T-cell (primary cell): ENCODE measurements around the gene PPP3CA. TPM values are rescaled to one million over a fixed set of nuclear protein-coding genes. Genes with fewer than 3 reads are reported as not detected.

Source experiments
- ATAC-seq, 4 experiments: fragments of 200-7000 bp in 3 of 4; fragments of 150-1000 bp in 1 of 4; cut with Tn5 transposase; replicated peaks in 1 of 4; 1 replicate in 3 of 4; 2 replicates in 1 of 4; pipeline ENCODE4 v1.10.0; 2021; ENCODE audit warnings: moderate library complexity in 3 of 4, mild to moderate bottlenecking in 2 of 4, moderate number of reproducible peaks in 1 of 4
- CTCF ChIA-PET, 2 donors: fragments of 300-600 bp; sonication (Branson Sonifier 250); formaldehyde crosslinking; loops; one replicate each; lab custom pipeline; 2022; ENCODE audit warnings: antibody characterized with exemption in 2 of 2; lab: Charles Lee
- POLR2A ChIA-PET, 2 donors: fragments of 300-600 bp; sonication (Branson Sonifier 250); formaldehyde crosslinking; loops; one replicate each; lab custom pipeline; 2022; ENCODE audit warnings: antibody characterized with exemption in 2 of 2; lab: Charles Lee
- DNase-seq, 35 experiments: peaks; one replicate each; pipeline versions ENCODE4 v3.0.0 to v3.0.0-alpha.2; 2013 to 2023
- H3K27ac ChIP-seq: one replicate; pipeline ENCODE4 v1.5.1; 2013; ENCODE audit warnings: low read length
- H3K27me3 ChIP-seq, 2 experiments: replicated peaks in 1 of 2; 1 replicate in 1 of 2; 2 replicates in 1 of 2; pipeline versions ENCODE4 v1.6.1 to v1.7.0; 2013; ENCODE audit warnings: low read length in 1 of 2, mixed read lengths in 1 of 2; ENCODE audit not compliant: control insufficient read depth in 2 of 2, insufficient read depth in 2 of 2; ENCODE audit errors: extremely low read depth in 1 of 2
- H3K36me3 ChIP-seq, 2 donors: 1 replicate in 1 of 2; 2 replicates in 1 of 2; pipeline versions ENCODE4 v1.6.1 to v1.7.0; 2013; ENCODE audit warnings: low read length in 1 of 2; ENCODE audit not compliant: control insufficient read depth in 2 of 2, insufficient read depth in 1 of 2; ENCODE audit errors: extremely low read depth in 1 of 2
- H3K4me1 ChIP-seq, 2 experiments: 1 replicate in 1 of 2; 2 replicates in 1 of 2; pipeline versions ENCODE4 v1.6.1 to v1.7.0; 2013; ENCODE audit warnings: low read length in 2 of 2, mixed read lengths in 1 of 2; ENCODE audit not compliant: insufficient read depth in 2 of 2, control insufficient read depth in 1 of 2; ENCODE audit errors: extremely low read depth in 1 of 2
- H3K4me3 ChIP-seq, 2 donors: 1 replicate in 1 of 2; 2 replicates in 1 of 2; pipeline versions ENCODE4 v1.5.1 to v1.7.0; 2013; ENCODE audit warnings: mild to moderate bottlenecking in 2 of 2, low read length in 1 of 2, moderate library complexity in 1 of 2; ENCODE audit not compliant: control insufficient read depth in 1 of 2; ENCODE audit errors: extremely low read depth in 1 of 2
- H3K9me3 ChIP-seq: 2 replicates; pipeline ENCODE4 v1.7.0; 2013
- H3K27ac Mint-ChIP-seq, 2 donors: one replicate each; pipeline ENCODE4 v1.8.0; 2020 to 2021; ENCODE audit warnings: mild to moderate bottlenecking in 2 of 2, mixed read lengths in 2 of 2
- H3K27me3 Mint-ChIP-seq, 2 donors: one replicate each; pipeline ENCODE4 v1.8.0; 2021 to 2022; ENCODE audit warnings: mixed read lengths in 2 of 2
- H3K36me3 Mint-ChIP-seq: one replicate; pipeline ENCODE4 v1.8.0; 2021; ENCODE audit warnings: mixed read lengths
- H3K4me1 Mint-ChIP-seq, 3 donors: one replicate each; pipeline ENCODE4 v1.8.0; 2020 to 2022; ENCODE audit warnings: mixed read lengths in 3 of 3, mild to moderate bottlenecking in 1 of 3
- H3K4me3 Mint-ChIP-seq, 3 donors: one replicate each; pipeline ENCODE4 v1.8.0; 2020 to 2022; ENCODE audit warnings: mild to moderate bottlenecking in 3 of 3, mixed read lengths in 3 of 3, moderate library complexity in 3 of 3
- H3K9me3 Mint-ChIP-seq, 3 donors: one replicate each; pipeline ENCODE4 v1.8.0; 2020 to 2022; ENCODE audit warnings: mixed read lengths in 3 of 3
- WGBS: methylation state at CpG from one replicate; pipeline ENCODE4 v1.1.5; 2013; ENCODE audit warnings: missing lambda C conversion rate; ENCODE audit not compliant: insufficient coverage; 5-methylcytosine and 5-hydroxymethylcytosine counted together
- total RNA-seq, 35 experiments: library from RNA in 6 of 35; stranded (reverse) in 6 of 35; fragments of 120-200 nt in 1 of 35; gene quantifications; one replicate each; pipeline versions ENCODE4 v1.2.1 to v1.2.4 and lab custom pipeline; 2013 to 2026

Gene PPP3CA
- total RNA-seq, 5 donors from 2014 or later (not counting 1 experiment from before 2014, with no cell fraction given): 28.2 to 35.7 (median 33.5) TPM

DNA sequence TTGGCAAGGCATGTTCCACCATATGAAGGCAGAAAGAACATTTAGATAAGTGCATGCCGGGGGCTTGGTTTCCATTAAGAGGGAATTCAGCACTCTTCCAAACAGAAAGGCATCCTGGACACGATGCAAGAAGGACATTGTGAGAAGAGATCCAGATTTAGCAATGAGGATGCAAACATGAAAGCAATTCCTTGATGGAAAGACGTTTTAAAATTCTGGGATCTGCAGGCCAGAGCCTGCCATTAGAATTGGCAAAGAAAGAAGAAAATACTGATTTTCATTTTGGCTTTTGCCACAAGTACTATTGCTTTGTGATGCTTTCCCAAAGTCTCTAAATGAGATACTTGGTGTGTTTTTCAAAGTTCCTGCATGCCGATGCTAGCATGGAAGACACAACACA is 367.6 kb downstream of the PPP3CA start:
- DNase-seq (no peak), ATAC-seq (no peak)
- no peak overlapping the region for H3K4me3 ChIP-seq
- Mint-ChIP-seq H3K36me3 (no peaks in the 10 kb centered on the region), H3K27ac (no peak overlapping the region), H3K9me3 (no peaks in the 10 kb centered on the region), H3K27me3 (no peaks in the 10 kb centered on the region), H3K4me1 (no peaks in the 10 kb centered on the region), H3K4me3 (no peak overlapping the region)
- no peaks in the 10 kb centered on the region for H3K9me3 ChIP-seq
- POLR2A ChIA-PET: interaction anchor here in 1 of 2 donors (0.7 kb wide), 1 partner anchor 15 kb away, joined by 7 read pairs; no protein-coding TSS in a partner anchor
- no peaks in the 10 kb centered on the region for H3K36me3 ChIP-seq
- CTCF ChIA-PET: no interaction called here
- no peak overlapping the region for H3K27ac ChIP-seq
- H3K4me1 ChIP-seq: no peaks in the 10 kb centered on the region
- H3K27me3 ChIP-seq: no peaks in the 10 kb centered on the region
- WGBS: 79% methylated on average over 2 of the region's 4 CpGs

DNA sequence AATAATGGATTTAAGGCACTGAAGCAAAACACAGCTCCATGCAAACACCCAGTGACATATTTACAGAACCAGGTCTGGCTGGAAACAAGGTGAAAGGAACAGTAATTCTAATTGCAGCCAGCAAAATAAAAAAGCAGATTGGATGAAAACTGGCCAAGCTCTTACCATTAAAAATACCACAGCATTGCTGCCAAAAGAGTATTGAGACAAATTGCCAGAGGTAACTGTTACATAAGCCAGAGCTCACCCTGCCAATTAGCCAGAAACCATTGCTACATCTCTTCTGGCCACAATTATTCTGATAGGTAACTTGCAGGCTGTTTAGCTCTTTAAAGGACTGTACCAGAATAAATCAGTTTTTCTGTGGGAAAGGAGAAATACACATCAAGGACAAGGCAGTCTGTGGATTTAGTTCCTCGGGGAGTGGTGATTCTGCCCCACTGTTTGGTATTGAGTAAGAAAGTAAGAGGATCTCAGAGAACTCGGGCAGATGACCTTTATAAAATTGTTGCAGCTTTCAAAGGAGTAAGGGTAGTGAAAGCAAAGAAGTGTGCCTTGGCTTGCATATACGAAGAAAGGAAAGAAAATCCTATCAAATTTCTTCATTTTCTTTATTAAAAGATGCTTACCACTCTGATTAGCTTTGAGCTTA is 369.5 kb downstream of the PPP3CA start:
- POLR2A ChIA-PET: no interaction called here
- Histone ChIP-seq H3K36me3 (no peaks in the 10 kb centered on the region), H3K9me3 (no peaks in the 10 kb centered on the region), H3K27ac (no peak overlapping the region), H3K27me3 (no peaks in the 10 kb centered on the region), H3K4me1 (no peaks in the 10 kb centered on the region), H3K4me3 (no peak overlapping the region)
- H3K27me3 Mint-ChIP-seq: no peaks in the 10 kb centered on the region
- H3K9me3 Mint-ChIP-seq: no peaks in the 10 kb centered on the region
- CTCF ChIA-PET: no interaction called here
- no CpG with 5 or more reads among the region's 3 CpGs for WGBS
- H3K27ac Mint-ChIP-seq: no peak overlapping the region
- no peak for DNase-seq
- H3K4me3 Mint-ChIP-seq: no peak overlapping the region
- ATAC-seq: no peak
- H3K4me1 Mint-ChIP-seq: no peaks in the 10 kb centered on the region
- no peaks in the 10 kb centered on the region for H3K36me3 Mint-ChIP-seq

DNA sequence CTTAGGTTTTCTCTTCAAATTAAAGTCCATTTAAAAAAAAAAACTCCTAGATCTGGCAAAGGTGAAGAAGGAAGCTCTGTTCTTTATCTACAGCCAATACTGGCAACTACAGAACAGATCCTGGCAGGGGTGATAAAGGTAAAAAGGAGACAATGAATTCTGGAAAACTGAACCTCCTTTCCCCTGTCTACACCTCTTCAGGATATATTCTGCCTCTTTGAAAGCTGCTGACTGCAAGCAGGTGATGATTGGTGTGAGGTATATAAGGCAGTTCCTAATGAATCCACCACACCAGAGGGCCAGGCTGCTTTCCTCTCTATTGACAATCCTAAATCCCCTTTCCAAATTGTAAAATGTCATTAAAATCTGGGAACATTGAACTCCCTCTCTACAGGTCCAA is 370.1 kb downstream of the PPP3CA start:
- Mint-ChIP-seq H3K9me3 (no peaks in the 10 kb centered on the region), H3K4me3 (no peak overlapping the region), H3K27ac (no peak overlapping the region), H3K4me1 (no peaks in the 10 kb centered on the region), H3K27me3 (no peaks in the 10 kb centered on the region), H3K36me3 (no peaks in the 10 kb centered on the region)
- POLR2A ChIA-PET: no interaction called here
- no peak for DNase-seq
- Histone ChIP-seq H3K36me3 (no peaks in the 10 kb centered on the region), H3K27ac (no peak overlapping the region), H3K9me3 (no peaks in the 10 kb centered on the region), H3K4me3 (no peak overlapping the region), H3K27me3 (no peaks in the 10 kb centered on the region), H3K4me1 (no peaks in the 10 kb centered on the region)
- CTCF ChIA-PET: no interaction called here
- ATAC-seq: no peak
